Ovary (tissue), 3 donors: ENCODE results near the gene NEAT1.
"Not testable (repeated sequence)": the region's sequence is repeated elsewhere in the genome, so short reads cannot be mapped to it uniquely, and the experiment has no call there.

Experiments
- CTCF ChIP-seq, 3 donors: fragments of 450-650 bp in 2 of 3; fragments of 200-600 bp in 1 of 3; IDR thresholded peaks; one replicate each; pipeline versions ENCODE4 v1.5.1 to v1.8.0; 2016 to 2022; ENCODE audit warnings: antibody characterized with exemption in 3 of 3, mild to moderate bottlenecking in 1 of 3
- POLR2A ChIP-seq: fragments of 450-650 bp; IDR thresholded peaks from one replicate; pipeline ENCODE4 v1.6.1; 2017; ENCODE audit warnings: antibody characterized with exemption, mild to moderate bottlenecking, moderate library complexity
- donor health status: DM: no; HTN: no; CAD: no.

DNA sequence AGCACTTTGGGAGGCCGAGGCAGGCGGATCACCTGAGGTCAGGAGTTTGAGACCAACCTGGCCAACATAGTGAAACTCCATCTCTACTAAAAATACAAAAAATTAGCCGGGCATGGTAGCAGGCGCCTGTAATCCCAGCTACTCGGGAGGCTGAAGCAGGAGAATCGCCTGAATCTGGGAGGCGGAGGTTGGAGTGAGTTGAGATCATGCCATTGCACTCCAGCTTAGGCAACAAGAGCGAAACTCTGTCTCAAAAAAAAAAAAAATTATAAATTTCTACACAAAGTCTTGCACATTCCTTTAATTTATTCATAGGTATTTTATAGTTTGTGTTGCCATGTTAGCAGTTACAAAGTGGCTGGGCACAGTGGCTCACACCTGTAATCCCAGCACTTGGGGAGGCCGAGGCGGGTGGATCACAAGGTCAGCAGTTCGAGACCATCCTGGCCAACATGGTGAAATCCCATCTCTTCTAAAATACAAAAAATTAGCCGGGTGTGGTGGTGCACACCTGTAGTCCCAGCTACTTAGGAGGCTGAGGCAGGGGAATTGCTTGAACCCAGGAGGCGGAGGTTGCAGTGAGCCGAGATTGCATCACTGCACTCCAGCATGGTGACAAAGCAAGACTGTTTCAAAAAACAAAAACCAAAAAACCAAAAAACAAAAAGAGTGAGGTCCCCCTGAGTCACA lies 50.1 kb downstream of the NEAT1 start:
- not testable (repeated sequence) for TF ChIP-seq CTCF (IDR thresholded peaks at IDR 0.05); POLR2A
